Adrenal gland (tissue), 12 donors: ENCODE data around the gene CNST. TPM values are rescaled to one million over a fixed set of nuclear protein-coding genes. Genes with fewer than 3 reads are reported as not detected.

Experiments
- DNase-seq, 7 donors: peaks; one replicate each; pipeline ENCODE4 v3.0.0-alpha.2; 2019 to 2020
- H3K27ac ChIP-seq, 5 donors: fragments of 200-600 bp; sonication (generic) in 4 of 5; 1 replicate in 3 of 5; 2 replicates in 2 of 5; pipeline versions ENCODE4 v1.5.1 to v1.8.0; 2016 to 2020; ENCODE audit warnings: mild to moderate bottlenecking in 1 of 5
- H3K27me3 ChIP-seq: fragments of 200-600 bp; 2 replicates; pipeline ENCODE4 v1.8.0; 2021
- H3K36me3 ChIP-seq, 2 donors: fragments of 200-600 bp; replicated peaks in 1 of 2; 1 replicate in 1 of 2; 2 replicates in 1 of 2; pipeline versions ENCODE4 v1.5.1 to v1.8.0; 2018 to 2022
- H3K4me1 ChIP-seq, 2 donors: fragments of 200-600 bp; replicated peaks in 1 of 2; 1 replicate in 1 of 2; 2 replicates in 1 of 2; pipeline versions ENCODE4 v1.5.1 to v1.8.0; 2018 to 2021
- H3K4me3 ChIP-seq, 4 donors: fragments of 200-600 bp; sonication (generic) in 3 of 4; one replicate each; pipeline ENCODE4 v1.5.1; 2016 to 2018
- H3K9me3 ChIP-seq, 3 donors: fragments of 200-600 bp; sonication (generic) in 1 of 3; replicated peaks in 1 of 3; 1 replicate in 2 of 3; 2 replicates in 1 of 3; pipeline versions ENCODE4 v1.5.1 to v1.8.0; 2016 to 2021
- CTCF ChIP-seq, 6 experiments: fragments of 450-650 bp in 4 of 6; fragments of 200-600 bp in 2 of 6; sonication (generic) in 1 of 6; IDR thresholded peaks; 1 replicate in 5 of 6; 2 replicates in 1 of 6; pipeline versions ENCODE4 v1.5.1 to v1.8.0; 2016 to 2021; ENCODE audit warnings: antibody characterized with exemption in 6 of 6, mild to moderate bottlenecking in 2 of 6, moderate library complexity in 1 of 6
- POLR2A ChIP-seq, 2 donors: fragments of 450-650 bp; IDR thresholded peaks; one replicate each; pipeline ENCODE4 v1.6.1; 2017; ENCODE audit warnings: antibody characterized with exemption in 2 of 2, mild to moderate bottlenecking in 2 of 2, moderate library complexity in 1 of 2
- WGBS, 4 donors: extraction: QIAGEN DNeasy Blood & Tissue Kit in 2 of 4; methylation state at CpG; one replicate each; pipeline versions ENCODE4 v1.1.5 to v1.1.7; 2013 to 2017; 5-methylcytosine and 5-hydroxymethylcytosine counted together
- intact Hi-C, 2 donors: fragments of 100-400 bp; cut with DNase I; formaldehyde crosslinking; loops; one replicate each; pipeline versions ENCODE4 v1.14.1 to v1.15.0; 2022 to 2023
- polyA plus RNA-seq, 3 donors: library from polyadenylated mRNA; stranded (reverse); fragments of 200-250 nt in 2 of 3; fragments of 350-450 nt in 1 of 3; fragmentation: Illumina TruSeq in 1 of 3; extraction: RNeasy Lipid Tissue Mini Kit (QIAGEN cat#74804) in 1 of 3; gene quantifications; one replicate each; pipeline ENCODE4 v1.2.3, GENCODE V29; 2013 to 2014
- total RNA-seq, 9 donors: library from RNA; depleted of rRNA in 4 of 9; stranded (reverse); fragments of >200 nt in 4 of 9; fragments of 120-200 nt in 1 of 9; fragmentation: NEBNext Ultra II Directional in 1 of 9; extraction: Animal tissue kit (Norgen Biotek cat#: 25700) in 1 of 9; gene quantifications; one replicate each; pipeline versions ENCODE4 v1.1.0 to v1.2.4, GENCODE V29; 2013 to 2023
- donor health status: healthy with polysubstance abuse.
- donor health status: Bipolar disorder and iron deficiency.
- donor health status: DM: yes; HTN: yes; CAD: no.
- donor health status: DM: no; HTN: no; CAD: no.
- donor health status: DM: no; HTN: no; CAD: no.
- donor health status: DM: yes; HTN: yes; CAD: no.

Gene CNST
- total and polyA plus RNA-seq, 12 donors = 11.4 to 85.6 (median 47.3) TPM

- H3K4me1 ChIP-seq = peaks cover 0 to 22% of the 10 kb centered on the region in 2 donors
- DNase-seq = no peak
These were observed 76.5 kb downstream of the CNST start for GRCh38 chr1:246642719-246643118.

GRCh38 chr1:246647113-246647512, 80.9 kb downstream of the CNST start:
- Histone ChIP-seq H3K4me3 (no peak overlapping the region), H3K9me3 (no peaks in the 10 kb centered on the region), H3K27me3 (no peaks in the 10 kb centered on the region), H3K4me1 (peaks cover 0 to 5% of the 10 kb centered on the region in 2 donors), H3K36me3 (peaks cover 0 to 35% of the 10 kb centered on the region in 2 donors), H3K27ac (peak overlapping the region in 1 of 5 donors; percentile 31)
- DNase-seq = peak in 4 of 7 donors; percentile 17 to 78 (median 28)
- WGBS, 4 donors = 45 to 61% (median 57%) methylated on average over 8 to 10 of the region's 10 CpGs
- no peak for TF ChIP-seq POLR2A (IDR thresholded peaks at IDR 0.05)
- peak in 3 of 6 experiments; percentile 40 to 44 (median 42) for TF ChIP-seq CTCF (IDR thresholded peaks at IDR 0.05)
- intact Hi-C loops = loop anchor here in 1 of 2 donors (10.0 kb wide), 1 partner anchor 92 kb away; no protein-coding TSS in a partner anchor

More at GRCh38 chr1:246642719-246643118, 76.5 kb downstream of the CNST start:
- Histone ChIP-seq H3K27me3 (no peaks in the 10 kb centered on the region), H3K9me3 (no peaks in the 10 kb centered on the region), H3K4me3 (no peak overlapping the region), H3K36me3 (peaks cover 0 to 30% of the 10 kb centered on the region in 2 donors), H3K27ac (no peak overlapping the region)
- WGBS, 4 donors = 85 to 98% (median 97%) methylated on average over 6 of the region's 6 CpGs
- intact Hi-C loops = loop anchor here in 1 of 2 donors (10.0 kb wide), 1 partner anchor 88 kb away; no protein-coding TSS in a partner anchor
- TF ChIP-seq CTCF (IDR thresholded peaks at IDR 0.05) (no peak), POLR2A (IDR thresholded peaks at IDR 0.05) (no peak)

GRCh38 chr1:246647513-246647912, 81.3 kb downstream of the CNST start:
- TF ChIP-seq POLR2A (IDR thresholded peaks at IDR 0.05) (no peak), CTCF (IDR thresholded peaks at IDR 0.05) (no peak)
- intact Hi-C loops = loop anchor here in 1 of 2 donors (10.0 kb wide), 1 partner anchor 93 kb away; no protein-coding TSS in a partner anchor
- DNase-seq = peak in 1 of 7 donors; percentile 57
- H3K36me3 ChIP-seq = peaks cover 0 to 35% of the 10 kb centered on the region in 2 donors
- H3K4me1 ChIP-seq = peaks cover 0 to 5% of the 10 kb centered on the region in 2 donors
- 86 to 93% (median 88%) methylated on average over 8 of the region's 8 CpGs for WGBS, 4 donors
- no peak overlapping the region for H3K4me3 ChIP-seq
- peak overlapping the region in 1 of 5 donors; percentile 31 for H3K27ac ChIP-seq
- H3K27me3 ChIP-seq = no peaks in the 10 kb centered on the region
- no peaks in the 10 kb centered on the region for H3K9me3 ChIP-seq

- DNase-seq = no peak
- Histone ChIP-seq H3K27me3 (no peaks in the 10 kb centered on the region), H3K4me1 (peaks cover 0 to 5% of the 10 kb centered on the region in 2 donors), H3K9me3 (no peaks in the 10 kb centered on the region), H3K27ac (no peak overlapping the region), H3K4me3 (no peak overlapping the region), H3K36me3 (peaks cover 0 to 29% of the 10 kb centered on the region in 2 donors)
- no peak for TF ChIP-seq CTCF (IDR thresholded peaks at IDR 0.05)
- TF ChIP-seq POLR2A (IDR thresholded peaks at IDR 0.05) = no peak
- intact Hi-C loops = no loop called here
- WGBS, 4 donors = 73 to 80% (median 75%) methylated on average over 6 of the region's 6 CpGs
These were observed 84.9 kb downstream of the CNST start for GRCh38 chr1:246651012-246651695.
